ENCODE data around the gene SPINK2. TPM values are rescaled to one million over a fixed set of nuclear protein-coding genes. Genes with fewer than 3 reads are reported as not detected.

The SPINK2 gene
- total RNA-seq, 1 donor from 2014 or later = not detected

DNA sequence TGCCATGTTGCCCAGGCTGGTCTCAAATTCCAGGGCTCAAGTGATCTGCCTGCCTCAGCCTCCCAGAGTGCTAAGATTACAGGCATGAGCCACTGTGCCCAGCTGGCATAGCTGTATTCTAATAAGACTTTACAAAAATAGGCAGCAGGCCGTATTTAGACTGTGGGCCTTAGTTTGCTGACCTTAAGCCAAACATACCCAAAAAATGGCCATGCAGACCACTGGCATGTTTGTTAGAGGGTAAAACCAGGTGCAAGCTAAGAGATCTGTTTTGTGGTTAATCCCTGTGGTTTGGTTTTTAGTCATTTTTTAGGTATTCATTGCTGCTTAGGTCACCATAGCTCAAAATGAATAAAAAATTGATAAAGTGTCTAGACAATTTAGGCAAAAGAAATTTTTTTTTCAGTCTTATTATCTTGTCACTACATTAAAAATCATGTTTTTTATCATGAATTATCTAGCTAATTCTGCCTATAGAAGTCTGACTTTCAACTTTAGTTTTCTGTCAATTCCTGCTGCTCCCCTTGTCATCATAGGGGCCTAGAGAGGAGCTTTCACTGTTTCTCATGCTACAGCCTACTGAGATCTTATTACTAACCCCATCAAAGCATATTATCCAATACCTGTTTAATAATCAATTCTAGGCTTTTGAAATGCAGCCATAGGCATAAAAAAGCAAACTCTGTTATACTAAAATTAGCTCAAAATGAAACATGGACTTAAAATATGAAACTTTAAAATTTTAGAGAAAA, 7.5 kb upstream of the SPINK2 start:
- H3K4me1 Mint-ChIP-seq (ENCODE audit: low read depth) = peaks cover 18% of the 10 kb centered on the region
- H3K9me3 Mint-ChIP-seq = no peaks in the 10 kb centered on the region
- H3K27me3 Mint-ChIP-seq (ENCODE audit: insufficient read depth) = peaks cover 10% of the 10 kb centered on the region
- no peaks in the 10 kb centered on the region for H3K36me3 Mint-ChIP-seq (ENCODE audit: low read depth)
- H3K27ac Mint-ChIP-seq = no peak overlapping the region
- no peak for DNase-seq (ENCODE audit: low spot score)
- intact Hi-C loops (cut with micrococcal nuclease) = no loop called here
- H3K4me3 Mint-ChIP-seq = no peak overlapping the region

DNA sequence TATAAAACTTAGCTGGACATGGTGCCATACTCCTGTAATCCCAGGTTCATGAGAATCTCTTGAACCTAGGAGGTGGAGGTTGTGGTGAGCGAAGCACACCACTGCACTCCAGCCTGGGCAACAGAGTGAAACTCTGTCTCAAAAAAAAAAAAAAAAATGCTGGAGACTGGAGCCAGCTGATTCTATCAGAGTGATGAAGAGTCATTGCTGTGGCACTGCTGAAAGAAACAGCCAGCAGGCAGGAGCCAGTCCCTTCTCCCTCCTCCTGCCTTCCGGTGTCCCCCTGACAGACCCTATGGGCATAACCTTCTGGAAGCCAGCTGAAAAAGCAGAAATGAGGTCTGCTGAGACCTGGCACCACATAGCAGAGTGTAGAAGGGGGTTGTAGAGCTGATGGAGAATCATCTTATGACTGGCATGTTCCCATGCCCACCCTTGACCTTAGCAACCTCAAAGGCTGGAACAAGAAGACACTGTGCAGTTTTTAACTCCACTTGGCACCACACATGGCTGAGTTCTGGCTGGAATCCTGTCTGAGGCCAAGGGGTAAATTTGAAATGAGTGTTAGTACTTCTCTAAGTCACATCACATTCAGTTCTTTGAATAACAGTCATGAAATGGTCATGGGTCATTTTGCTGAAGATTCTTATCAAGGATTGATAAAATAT, 2.6 kb upstream of the SPINK2 start:
- no peak for DNase-seq (ENCODE audit: low spot score)
- Mint-ChIP-seq H3K4me1 (ENCODE audit: low read depth) (peaks cover 17% of the 10 kb centered on the region), H3K9me3 (no peaks in the 10 kb centered on the region), H3K27me3 (ENCODE audit: insufficient read depth) (peaks cover 48% of the 10 kb centered on the region), H3K27ac (no peak overlapping the region), H3K36me3 (ENCODE audit: low read depth) (no peaks in the 10 kb centered on the region), H3K4me3 (no peak overlapping the region)
- intact Hi-C loops (cut with micrococcal nuclease) = no loop called here

DNA sequence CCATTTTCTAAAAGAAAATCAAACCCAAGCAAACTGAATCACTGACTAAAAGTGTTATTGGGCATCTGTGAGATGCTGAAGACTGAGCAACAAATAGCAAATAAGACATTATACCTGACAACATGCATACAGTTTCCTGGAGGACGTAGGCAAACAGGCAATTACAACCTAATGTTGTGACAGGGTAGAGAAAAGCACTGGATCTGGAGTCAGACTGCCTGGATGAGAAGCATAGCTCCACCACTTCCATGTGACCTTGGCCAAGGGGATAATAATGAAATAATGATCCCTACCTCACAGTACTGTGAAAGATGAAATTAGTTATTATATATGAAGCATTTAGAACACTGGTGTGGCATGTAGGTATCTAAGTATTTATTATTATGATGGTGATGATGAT, 2.7 kb downstream of the SPINK2 start:
- peaks cover 52% of the 10 kb centered on the region for H3K27me3 Mint-ChIP-seq (ENCODE audit: insufficient read depth)
- no peak overlapping the region for H3K4me3 Mint-ChIP-seq
- no peak overlapping the region for H3K27ac Mint-ChIP-seq
- no peaks in the 10 kb centered on the region for H3K36me3 Mint-ChIP-seq (ENCODE audit: low read depth)
- DNase-seq (ENCODE audit: low spot score) = no peak
- intact Hi-C loops (cut with micrococcal nuclease) = loop anchor here (1.0 to 5.0 kb wide), 5 partner anchors 12 to 556 kb away; partner anchors contain the start of gene HOPX
- H3K4me1 Mint-ChIP-seq (ENCODE audit: low read depth) = peaks cover 29% of the 10 kb centered on the region
- H3K9me3 Mint-ChIP-seq = no peaks in the 10 kb centered on the region

DNA sequence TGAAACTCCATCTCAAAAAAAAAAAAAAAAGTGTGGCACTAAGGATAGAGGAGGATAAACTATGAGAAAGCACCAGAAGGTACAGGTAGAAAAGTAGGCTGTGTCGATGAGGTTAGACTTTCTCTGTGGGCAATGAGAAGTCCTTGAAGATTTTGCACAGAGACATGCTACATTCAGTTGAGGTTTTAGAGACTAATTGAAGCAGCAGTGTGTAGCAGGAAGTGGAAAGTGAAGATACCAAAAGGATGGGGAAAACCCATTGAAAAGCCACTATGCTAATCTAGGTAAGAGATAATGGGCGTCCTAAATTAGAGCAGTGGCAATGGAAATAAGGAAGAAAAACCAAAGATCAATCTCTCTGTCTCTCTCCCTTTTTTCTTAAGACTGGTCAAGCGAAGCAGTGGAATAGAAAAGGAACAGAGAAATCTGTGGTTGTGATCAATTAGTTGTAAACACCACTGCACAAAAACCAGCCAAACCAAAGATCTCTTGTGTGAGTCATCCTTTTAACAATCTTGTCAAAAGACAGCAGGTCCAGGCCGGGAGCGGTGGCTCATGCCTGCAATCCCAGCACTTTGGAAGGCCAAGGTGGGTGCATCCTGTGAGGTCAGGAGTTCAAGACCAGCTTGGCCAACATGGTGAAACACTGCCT, 3.5 kb downstream of the SPINK2 start:
- H3K36me3 Mint-ChIP-seq (ENCODE audit: low read depth) = no peaks in the 10 kb centered on the region
- intact Hi-C loops (cut with micrococcal nuclease) = loop anchor here (1.0 to 5.0 kb wide), 5 partner anchors 12 to 556 kb away; partner anchors contain the start of gene HOPX
- no peaks in the 10 kb centered on the region for H3K9me3 Mint-ChIP-seq
- H3K27ac Mint-ChIP-seq = peak overlapping the region; percentile 57
- H3K4me1 Mint-ChIP-seq (ENCODE audit: low read depth) = peaks cover 29% of the 10 kb centered on the region
- H3K4me3 Mint-ChIP-seq = no peak overlapping the region
- peak; percentile 8 for DNase-seq (ENCODE audit: low spot score)
- peaks cover 50% of the 10 kb centered on the region for H3K27me3 Mint-ChIP-seq (ENCODE audit: insufficient read depth)

DNA sequence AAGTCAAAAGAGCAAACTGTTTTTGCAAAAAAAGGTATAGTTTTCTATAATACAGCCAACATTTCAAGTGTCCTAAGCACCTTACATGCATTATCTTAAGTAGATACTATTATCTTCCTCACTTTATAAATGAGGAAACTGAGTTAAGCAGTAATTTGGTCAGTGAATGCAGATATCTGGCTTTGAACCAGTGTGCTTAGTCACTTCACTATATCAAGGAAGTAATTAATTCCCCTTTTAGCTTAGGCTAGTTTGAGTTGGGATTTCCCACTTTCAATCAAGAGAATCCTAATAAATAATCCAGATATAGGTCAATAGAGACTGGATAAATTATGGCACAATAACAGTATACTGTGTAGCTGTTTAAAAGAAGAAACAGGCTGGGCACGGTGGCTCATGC, 14.8 kb downstream of the SPINK2 start:
- Mint-ChIP-seq H3K4me3 (no peak overlapping the region), H3K36me3 (ENCODE audit: low read depth) (no peaks in the 10 kb centered on the region), H3K9me3 (no peaks in the 10 kb centered on the region), H3K27me3 (ENCODE audit: insufficient read depth) (peaks cover 2% of the 10 kb centered on the region), H3K4me1 (ENCODE audit: low read depth) (peaks cover 15% of the 10 kb centered on the region), H3K27ac (no peak overlapping the region)
- intact Hi-C loops (cut with micrococcal nuclease) = no loop called here
- no peak for DNase-seq (ENCODE audit: low spot score)

DNA sequence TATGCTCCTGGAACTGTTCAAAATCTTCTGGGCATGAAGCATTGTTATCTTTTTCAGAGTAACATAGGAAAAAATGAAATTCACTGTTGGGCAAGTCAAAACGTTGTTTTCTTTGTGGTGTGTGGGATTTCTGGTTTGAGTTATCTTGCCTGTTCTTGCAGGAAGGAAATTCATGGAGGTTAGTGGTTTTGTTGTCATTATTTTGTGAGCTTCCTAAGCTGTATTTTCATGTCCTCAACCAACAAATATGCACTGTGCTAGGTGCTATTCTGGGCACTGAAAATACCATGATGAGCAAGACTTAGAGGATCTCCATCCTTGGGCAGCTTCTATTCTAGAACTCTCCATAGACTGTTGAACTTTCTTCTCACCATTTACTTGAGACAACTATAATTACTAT, 16.9 kb downstream of the SPINK2 start:
- H3K27ac Mint-ChIP-seq = peak overlapping the region; percentile 45

DNA sequence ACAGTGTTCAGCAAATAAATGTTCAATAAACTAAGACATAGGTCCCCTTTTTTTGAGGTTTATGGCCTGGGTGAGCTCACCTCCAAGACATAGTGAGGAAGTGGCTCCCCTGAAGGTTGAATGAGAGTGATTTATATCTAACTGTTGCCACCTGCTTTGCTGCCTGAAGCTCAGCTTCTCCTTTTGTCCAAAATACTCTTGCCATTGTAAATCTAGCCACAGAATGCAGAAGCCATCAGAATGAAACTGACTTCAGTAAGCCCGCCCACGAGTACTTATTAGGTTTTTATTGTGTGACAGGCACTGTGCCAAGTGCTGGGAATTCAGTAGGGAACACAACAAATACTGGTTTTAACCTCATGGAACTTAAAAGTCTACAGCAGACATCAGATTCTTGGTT, 18.0 kb downstream of the SPINK2 start:
- Mint-ChIP-seq H3K4me1 (ENCODE audit: low read depth) (peaks cover 30% of the 10 kb centered on the region), H3K4me3 (no peak overlapping the region), H3K27ac (peak overlapping the region; percentile 26), H3K27me3 (ENCODE audit: insufficient read depth) (peaks cover 9% of the 10 kb centered on the region), H3K36me3 (ENCODE audit: low read depth) (no peaks in the 10 kb centered on the region), H3K9me3 (no peaks in the 10 kb centered on the region)
- no peak for DNase-seq (ENCODE audit: low spot score)
- intact Hi-C loops (cut with micrococcal nuclease) = loop anchor here (5.0 kb wide), 2 partner anchors 174 to 316 kb away; partner anchors contain the start of genes NOA1 and POLR2B

More for the DNA sequence above, 16.9 kb downstream of the SPINK2 start:
- intact Hi-C loops (cut with micrococcal nuclease) = loop anchor here (1.0 to 5.0 kb wide), 5 partner anchors 14 to 317 kb away; partner anchors contain the start of genes HOPX, NOA1 and POLR2B
- DNase-seq (ENCODE audit: low spot score) = no peak
- Mint-ChIP-seq H3K36me3 (ENCODE audit: low read depth) (no peaks in the 10 kb centered on the region), H3K4me1 (ENCODE audit: low read depth) (peaks cover 25% of the 10 kb centered on the region), H3K9me3 (no peaks in the 10 kb centered on the region), H3K27me3 (ENCODE audit: insufficient read depth) (no peaks in the 10 kb centered on the region), H3K4me3 (no peak overlapping the region)

DNA sequence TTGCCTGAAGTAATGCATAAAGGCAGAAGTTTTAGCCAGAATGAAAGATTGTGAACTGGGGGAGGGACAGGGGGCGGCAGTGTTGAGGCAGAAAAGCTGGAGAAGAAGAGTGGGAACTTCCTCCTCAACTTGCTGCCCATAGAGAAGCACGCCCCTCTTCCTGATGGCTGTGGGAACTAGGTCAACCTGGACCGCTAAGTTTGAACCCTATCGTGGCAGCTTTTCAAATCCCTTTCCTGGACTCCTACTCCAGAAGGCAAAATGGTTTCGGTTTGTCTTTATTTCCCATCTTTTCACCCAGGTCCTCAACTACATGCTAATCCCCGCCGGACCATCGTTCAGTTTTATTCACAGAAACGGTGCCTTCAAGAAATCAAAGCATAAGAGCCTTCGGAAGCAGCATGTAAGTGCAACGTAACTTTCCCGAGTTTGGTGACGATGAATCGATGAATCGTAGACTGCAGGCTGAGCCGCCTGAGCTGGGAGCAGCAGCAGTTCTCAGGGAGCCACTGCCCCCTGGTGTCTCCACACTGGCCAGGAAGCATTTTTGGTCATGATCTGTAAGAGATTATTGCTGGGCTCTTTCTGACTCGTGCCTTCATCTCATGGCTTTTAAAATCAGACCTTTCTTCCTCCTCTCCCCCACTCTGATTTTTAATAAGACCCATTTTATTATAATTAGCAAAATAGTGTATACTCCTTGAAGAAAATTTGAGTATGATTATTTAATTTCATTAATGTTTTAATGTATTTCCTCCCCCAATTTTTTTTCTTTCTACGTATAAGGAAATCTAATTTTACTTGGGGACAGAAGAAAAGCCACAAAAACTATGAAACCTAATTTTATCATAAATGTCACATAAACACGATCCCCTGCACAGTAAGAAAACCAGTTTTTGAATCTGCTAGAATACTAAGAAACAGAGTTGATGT, 21.4 kb downstream of the SPINK2 start:
- H3K9me3 Mint-ChIP-seq = no peaks in the 10 kb centered on the region
- peak overlapping the region; percentile 88 for H3K4me3 Mint-ChIP-seq
- H3K27ac Mint-ChIP-seq = peak overlapping the region; percentile 49
- H3K27me3 Mint-ChIP-seq (ENCODE audit: insufficient read depth) = peaks cover 13% of the 10 kb centered on the region
- H3K36me3 Mint-ChIP-seq (ENCODE audit: low read depth) = no peaks in the 10 kb centered on the region
- intact Hi-C loops (cut with micrococcal nuclease) = loop anchor here (1.0 to 5.0 kb wide), 14 partner anchors 36 to 375 kb away; partner anchors contain the start of genes HOPX, NOA1, POLR2B and PPAT
- peaks cover 30% of the 10 kb centered on the region for H3K4me1 Mint-ChIP-seq (ENCODE audit: low read depth)
- DNase-seq (ENCODE audit: low spot score) = peak; percentile 73

DNA sequence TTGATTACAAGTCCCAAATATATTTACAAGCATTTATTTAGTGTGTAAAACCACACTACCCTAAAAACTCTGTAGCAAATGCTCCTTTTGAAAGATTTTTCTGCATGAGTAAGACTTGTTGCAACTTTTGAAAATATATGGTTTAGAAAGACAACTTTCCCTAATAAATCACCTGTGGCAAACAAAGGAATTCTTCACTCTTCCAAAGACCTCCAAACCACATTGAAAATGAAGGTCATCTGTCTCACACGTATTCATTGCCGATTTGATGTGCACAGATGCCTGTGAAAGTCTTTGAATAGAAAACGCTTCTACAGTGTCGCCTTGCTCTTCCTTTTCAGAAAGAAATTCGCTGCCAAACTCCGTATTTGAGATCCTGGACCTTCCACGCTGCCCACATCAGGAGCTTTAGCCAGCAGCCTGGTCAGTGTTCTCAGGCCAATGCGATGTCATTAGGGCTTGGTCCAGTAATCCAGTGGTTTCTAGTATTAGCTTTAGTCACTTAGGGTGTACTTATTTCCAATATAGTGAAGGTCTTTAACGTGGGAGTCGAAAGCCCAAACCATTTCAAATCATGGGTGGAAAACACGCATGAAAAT, 22.2 kb downstream of the SPINK2 start:
- Mint-ChIP-seq H3K27ac (no peak overlapping the region), H3K27me3 (ENCODE audit: insufficient read depth) (peaks cover 15% of the 10 kb centered on the region), H3K4me1 (ENCODE audit: low read depth) (peaks cover 23% of the 10 kb centered on the region), H3K4me3 (peak overlapping the region; percentile 88), H3K36me3 (ENCODE audit: low read depth) (no peaks in the 10 kb centered on the region), H3K9me3 (no peaks in the 10 kb centered on the region)
- intact Hi-C loops (cut with micrococcal nuclease) = no loop called here
- DNase-seq (ENCODE audit: low spot score) = no peak

DNA sequence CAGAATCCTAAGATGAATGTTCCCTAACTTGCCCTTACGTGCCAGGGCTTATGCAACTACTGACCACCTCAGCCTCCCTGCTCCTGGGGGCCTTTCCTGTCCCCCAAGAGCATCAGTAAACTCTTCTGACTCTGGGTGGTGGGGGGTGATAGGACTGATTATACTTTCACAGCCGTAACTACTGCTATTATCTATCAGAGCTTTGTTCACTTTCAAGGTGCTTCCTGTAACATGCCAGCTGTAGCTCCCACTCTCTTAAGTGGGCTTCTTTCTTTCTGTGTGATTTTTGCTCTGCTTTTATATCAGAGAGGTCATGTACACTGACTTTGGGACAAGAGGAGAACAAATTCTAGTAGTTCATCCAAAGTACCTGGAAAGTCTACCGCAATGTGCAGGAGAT, 25.3 kb downstream of the SPINK2 start:
- peaks cover 18% of the 10 kb centered on the region for H3K27me3 Mint-ChIP-seq (ENCODE audit: insufficient read depth)
- H3K36me3 Mint-ChIP-seq (ENCODE audit: low read depth) = no peaks in the 10 kb centered on the region
- H3K9me3 Mint-ChIP-seq = no peaks in the 10 kb centered on the region
- H3K27ac Mint-ChIP-seq = no peak overlapping the region
- intact Hi-C loops (cut with micrococcal nuclease) = no loop called here
- peaks cover 15% of the 10 kb centered on the region for H3K4me1 Mint-ChIP-seq (ENCODE audit: low read depth)
- DNase-seq (ENCODE audit: low spot score) = no peak
- no peak overlapping the region for H3K4me3 Mint-ChIP-seq

DNA sequence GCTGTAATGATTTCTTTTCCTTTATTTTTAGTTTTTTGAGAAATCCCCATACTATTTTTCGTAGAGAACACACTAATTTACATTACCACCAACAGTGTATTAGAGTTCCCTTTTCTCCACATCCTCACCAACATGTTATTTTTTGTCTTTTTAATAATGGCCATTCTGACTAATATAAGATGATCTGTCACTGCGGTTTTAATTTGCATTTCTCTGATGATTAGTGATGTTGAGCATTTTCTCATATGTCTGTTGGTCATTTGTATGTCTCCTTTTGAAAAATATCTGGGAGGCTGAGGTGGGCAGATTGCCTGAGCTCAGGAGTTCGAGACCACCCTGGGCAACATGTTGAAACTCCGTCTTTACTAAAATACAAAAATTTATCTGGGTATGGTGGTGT, 30.2 kb downstream of the SPINK2 start:
- H3K4me3 Mint-ChIP-seq = no peak overlapping the region
- no peak overlapping the region for H3K27ac Mint-ChIP-seq
- no peaks in the 10 kb centered on the region for H3K36me3 Mint-ChIP-seq (ENCODE audit: low read depth)
- H3K9me3 Mint-ChIP-seq = no peaks in the 10 kb centered on the region
- no peaks in the 10 kb centered on the region for H3K4me1 Mint-ChIP-seq (ENCODE audit: low read depth)
- no peak for DNase-seq (ENCODE audit: low spot score)
- intact Hi-C loops (cut with micrococcal nuclease) = no loop called here
- peaks cover 9% of the 10 kb centered on the region for H3K27me3 Mint-ChIP-seq (ENCODE audit: insufficient read depth)

DNA sequence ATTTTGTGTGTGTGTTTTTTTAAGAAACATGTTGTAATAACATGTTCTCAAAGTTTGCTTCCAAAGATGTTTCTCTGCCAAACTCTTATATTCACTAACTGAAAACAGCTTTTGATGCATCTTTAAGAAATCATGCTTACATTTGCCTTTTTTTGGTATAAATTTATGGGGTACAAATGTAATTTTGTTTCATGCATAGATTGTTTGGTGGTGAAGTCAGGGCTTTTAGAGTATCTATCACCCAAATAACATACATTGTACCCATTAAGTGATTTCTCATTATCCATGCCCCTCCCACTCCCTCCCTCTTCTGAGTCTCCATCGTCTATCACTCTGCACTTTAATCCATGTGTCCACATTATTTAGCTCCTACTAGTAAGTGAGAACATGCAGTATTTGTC, 30.8 kb downstream of the SPINK2 start:
- Mint-ChIP-seq H3K4me3 (no peak overlapping the region), H3K9me3 (no peaks in the 10 kb centered on the region), H3K4me1 (ENCODE audit: low read depth) (no peaks in the 10 kb centered on the region), H3K27ac (no peak overlapping the region), H3K27me3 (ENCODE audit: insufficient read depth) (peaks cover 5% of the 10 kb centered on the region), H3K36me3 (ENCODE audit: low read depth) (no peaks in the 10 kb centered on the region)
- intact Hi-C loops (cut with micrococcal nuclease) = no loop called here
- DNase-seq (ENCODE audit: low spot score) = no peak

All from activated T-helper 1 cell treated with anti-CD3 and anti-CD28 coated beads, Interleukin-12 subunit alpha, Interleukin-12 subunit beta, Interleukin-2, Interleukin-4 antibody, amounts not matched to agents 30 ng/mL and 10 ng/mL and 1 ng/mL, durations not matched to agents 14 hours and 24 hours and 36 hours (primary cell).